Measurements from ENCODE around the gene PDE10A. TPM values are rescaled to one million over a fixed set of nuclear protein-coding genes. Genes with fewer than 3 reads are reported as not detected.
"Not testable (repeated sequence)": the region's sequence is repeated elsewhere in the genome, so short reads cannot be mapped to it uniquely, and the experiment has no call there.

Gene PDE10A
- total RNA-seq, 1 experiment from 2014 or later = 6.7 TPM

GRCh38 chr6:165624871-165625639, 38.0 kb downstream of the PDE10A start:
- DNase-seq (ENCODE audit: low read depth) = no peak

- no peak for DNase-seq (ENCODE audit: low read depth)
Observed at GRCh38 chr6:165621940-165622339, 41.1 kb downstream of the PDE10A start.

GRCh38 chr6:165618891-165619290, 44.1 kb downstream of the PDE10A start:
- not testable (repeated sequence) for DNase-seq (ENCODE audit: low read depth)

- DNase-seq (ENCODE audit: low read depth) = peak; percentile 64
Observed at GRCh38 chr6:165618241-165618640, 44.8 kb downstream of the PDE10A start.

GRCh38 chr6:165617528-165617927, 45.5 kb downstream of the PDE10A start:
- no peak for DNase-seq (ENCODE audit: low read depth)

GRCh38 chr6:165616116-165616515, 46.9 kb downstream of the PDE10A start:
- peak; percentile 52 for DNase-seq (ENCODE audit: low read depth)

- peak; percentile 80 for DNase-seq (ENCODE audit: low read depth)
Observed at GRCh38 chr6:165615636-165616035, 47.4 kb downstream of the PDE10A start.

GRCh38 chr6:165611294-165611693, 51.7 kb downstream of the PDE10A start:
- DNase-seq (ENCODE audit: low read depth) = no peak

GRCh38 chr6:165608577-165608976, 54.5 kb downstream of the PDE10A start:
- DNase-seq (ENCODE audit: low read depth) = not testable (repeated sequence)

- DNase-seq (ENCODE audit: low read depth) = no peak
Observed at GRCh38 chr6:165606740-165607008, 56.4 kb downstream of the PDE10A start.

GRCh38 chr6:165605901-165606739, 56.9 kb downstream of the PDE10A start:
- DNase-seq (ENCODE audit: low read depth) = no peak

- no peak for DNase-seq (ENCODE audit: low read depth)
Observed at GRCh38 chr6:165605182-165605875, 57.7 kb downstream of the PDE10A start.

- DNase-seq (ENCODE audit: low read depth) = no peak
Observed at GRCh38 chr6:165602291-165602690, 60.8 kb downstream of the PDE10A start.

- no peak for DNase-seq (ENCODE audit: low read depth)
Observed at GRCh38 chr6:165600606-165601005, 62.4 kb downstream of the PDE10A start.

GRCh38 chr6:165599596-165600487, 63.2 kb downstream of the PDE10A start:
- no peak for DNase-seq (ENCODE audit: low read depth)

GRCh38 chr6:165599121-165599520, 63.9 kb downstream of the PDE10A start:
- no peak for DNase-seq (ENCODE audit: low read depth)

GRCh38 chr6:165597821-165598220, 65.2 kb downstream of the PDE10A start:
- DNase-seq (ENCODE audit: low read depth) = no peak

GRCh38 chr6:165594584-165595333, 68.3 kb downstream of the PDE10A start:
- DNase-seq (ENCODE audit: low read depth) = no peak

GRCh38 chr6:165592947-165593346, 70.1 kb downstream of the PDE10A start:
- not testable (repeated sequence) for DNase-seq (ENCODE audit: low read depth)

GRCh38 chr6:165588515-165588914, 74.5 kb downstream of the PDE10A start:
- no peak for DNase-seq (ENCODE audit: low read depth)

- DNase-seq (ENCODE audit: low read depth) = no peak
Observed at GRCh38 chr6:165587206-165587605, 75.8 kb downstream of the PDE10A start.
